OCI-LY3 (cell line): Measurements from ENCODE around the gene ZSCAN29.

Experiments
- CTCF ChIP-seq: fragments of 200-600, 300-600 bp; sonication (generic); IDR thresholded peaks from 2 replicates; pipeline ENCODE4 v1.5.1; 2014; ENCODE audit warnings: antibody characterized with exemption, low read length, low read depth
- EZH2phosphoT487 ChIP-seq: fragments of 200-600 bp; shearing (Covaris generic); IDR thresholded peaks from 2 replicates; pipeline ENCODE4 v1.6.1; 2018; ENCODE audit warnings: antibody characterized with exemption, mixed run types, low read depth

GRCh38 chr15:43420435-43420834, 49.6 kb upstream of the ZSCAN29 start:
- TF ChIP-seq CTCF (no peak), EZH2phosphoT487 (no peak)
